HEK293T (cell line): ENCODE measurements around the gene TFDP2.

ENCODE experiments used
- CTCF ChIA-PET: fragments of 350-600 bp; formaldehyde crosslinking; extraction: SDS; loops from one replicate; lab custom pipeline; 2021; ENCODE audit warnings: antibody characterized with exemption, inconsistent platforms; lab: Yijun Ruan, JAX
- POLR2A ChIA-PET: fragments of 350-600 bp; formaldehyde crosslinking; extraction: SDS; loops from one replicate; lab custom pipeline; 2020; ENCODE audit warnings: antibody characterized with exemption, inconsistent platforms; lab: Yijun Ruan, JAX
- DNase-seq: peaks from one replicate; pipeline ENCODE4 v3.0.0; 2012; ENCODE audit warnings: mixed read lengths; ENCODE audit errors: extremely low spot score
- ARNT ChIP-seq: fragments of 450-650 bp; IDR thresholded peaks from 2 replicates; pipeline ENCODE4 v1.6.1; 2017; ENCODE audit warnings: mild to moderate bottlenecking
- BHLHE40 ChIP-seq: fragments of 450-650 bp; IDR thresholded peaks from 2 replicates; pipeline ENCODE4 v1.6.1; 2016; ENCODE audit warnings: mild to moderate bottlenecking, moderate library complexity, borderline replicate concordance
- CTBP1 ChIP-seq: fragments of 450-650 bp; IDR thresholded peaks from 2 replicates; pipeline ENCODE4 v1.6.1; 2016; ENCODE audit warnings: borderline replicate concordance
- ELF4 ChIP-seq: fragments of 450-650 bp; IDR thresholded peaks from 2 replicates; pipeline ENCODE4 v1.6.1; 2017; ENCODE audit warnings: antibody characterized with exemption
- FOXA1 ChIP-seq: fragments of 450-650 bp; IDR thresholded peaks from 2 replicates; pipeline ENCODE4 v1.6.1; 2016; ENCODE audit warnings: mild to moderate bottlenecking
- FOXK2 ChIP-seq: fragments of 450-650 bp; IDR thresholded peaks from 2 replicates; pipeline ENCODE4 v1.6.1; 2016; ENCODE audit warnings: mild to moderate bottlenecking
- FOXM1 ChIP-seq: fragments of 450-650 bp; IDR thresholded peaks from 2 replicates; pipeline ENCODE4 v1.6.1; 2017; ENCODE audit warnings: mild to moderate bottlenecking, borderline replicate concordance
- HDGF ChIP-seq: fragments of 450-650 bp; IDR thresholded peaks from 2 replicates; pipeline ENCODE4 v1.6.1; 2017; ENCODE audit warnings: antibody characterized with exemption, borderline replicate concordance
- L3MBTL2 ChIP-seq: fragments of 450-650 bp; conservative IDR thresholded peaks from 2 replicates; pipeline ENCODE4 v1.6.1; 2016; ENCODE audit warnings: mild to moderate bottlenecking
- LEF1 ChIP-seq: fragments of 450-650 bp; IDR thresholded peaks from 2 replicates; pipeline ENCODE4 v1.6.1; 2017; ENCODE audit warnings: mild to moderate bottlenecking, borderline replicate concordance
- NFRKB ChIP-seq: fragments of 450-650 bp; IDR thresholded peaks from 2 replicates; pipeline ENCODE4 v1.6.1; 2016; ENCODE audit warnings: mild to moderate bottlenecking, moderate library complexity
- SP1 ChIP-seq: fragments of 450-650 bp; IDR thresholded peaks from 2 replicates; pipeline ENCODE4 v1.6.1; 2017
- SUZ12 ChIP-seq: fragments of 450-650 bp; IDR thresholded peaks from 2 replicates; pipeline ENCODE4 v1.6.1; 2016; ENCODE audit warnings: mild to moderate bottlenecking
- TARDBP ChIP-seq: fragments of 450-650 bp; IDR thresholded peaks from 2 replicates; pipeline ENCODE4 v1.6.1; 2016
- ZNF384 ChIP-seq: fragments of 450-650 bp; IDR thresholded peaks from 2 replicates; pipeline ENCODE4 v1.6.1; 2016
- TF ChIP-seq, protein P1 (sequence below): fragments of 450-650 bp; IDR thresholded peaks from 2 replicates; pipeline ENCODE4 v1.6.1; 2016

Gene TFDP2

DNA sequence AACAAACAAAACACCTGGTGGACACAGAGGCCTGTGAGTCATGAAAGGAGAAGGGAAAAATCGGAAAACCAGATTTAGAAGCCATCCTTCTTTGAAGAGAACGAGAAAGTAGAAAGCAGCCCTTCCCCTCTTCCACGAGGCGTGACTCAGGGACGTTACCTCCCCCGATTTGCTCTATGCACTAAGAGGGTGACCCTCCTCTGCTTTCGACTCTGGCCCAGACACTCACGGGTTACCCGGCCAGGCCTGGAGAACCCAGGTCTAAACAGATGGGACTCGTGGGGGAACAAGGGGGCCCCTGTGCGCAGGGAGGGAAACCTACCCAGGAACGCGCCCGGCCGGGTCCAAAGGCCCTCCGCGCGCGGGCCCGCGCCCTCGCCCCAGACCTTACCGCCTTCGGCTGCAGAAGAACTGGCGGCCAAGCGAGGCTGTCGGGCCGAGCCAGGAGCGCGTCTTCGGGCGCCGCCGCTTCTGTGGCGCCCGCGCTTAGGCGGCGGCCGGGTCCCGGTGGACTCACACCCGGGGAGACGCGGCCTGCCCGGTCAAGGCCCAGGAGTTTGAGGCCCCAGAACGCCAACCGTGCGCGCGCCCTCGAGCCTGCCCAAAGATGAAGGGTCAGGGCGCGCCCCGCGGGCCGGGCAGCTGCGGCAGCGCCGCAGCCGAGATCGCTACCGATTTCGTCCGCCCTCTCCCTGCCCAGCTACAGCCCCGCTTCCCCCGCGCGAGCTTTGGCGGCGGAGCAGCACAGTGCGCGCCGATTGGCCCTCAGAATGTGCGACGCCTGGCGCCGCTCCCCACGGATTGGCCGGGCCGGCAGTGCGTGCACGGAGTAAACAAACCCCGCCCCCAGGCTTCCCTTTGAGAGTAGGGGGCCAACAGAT lies at the start of gene TFDP2:
TSS of gene TFDP2 (minus strand) at position 753 of the 881 bp plus-strand sequence. CDS start 47,795 bp downstream, outside the sequence.
- POLR2A ChIA-PET = no interaction called here
- CTCF ChIA-PET = no interaction called here
- TF ChIP-seq LEF1 (no peak), NFRKB (no peak), ARNT (no peak), BHLHE40 (no peak), L3MBTL2 (peak; percentile 80), HDGF (no peak)
- TF ChIP-seq, protein P1, sequence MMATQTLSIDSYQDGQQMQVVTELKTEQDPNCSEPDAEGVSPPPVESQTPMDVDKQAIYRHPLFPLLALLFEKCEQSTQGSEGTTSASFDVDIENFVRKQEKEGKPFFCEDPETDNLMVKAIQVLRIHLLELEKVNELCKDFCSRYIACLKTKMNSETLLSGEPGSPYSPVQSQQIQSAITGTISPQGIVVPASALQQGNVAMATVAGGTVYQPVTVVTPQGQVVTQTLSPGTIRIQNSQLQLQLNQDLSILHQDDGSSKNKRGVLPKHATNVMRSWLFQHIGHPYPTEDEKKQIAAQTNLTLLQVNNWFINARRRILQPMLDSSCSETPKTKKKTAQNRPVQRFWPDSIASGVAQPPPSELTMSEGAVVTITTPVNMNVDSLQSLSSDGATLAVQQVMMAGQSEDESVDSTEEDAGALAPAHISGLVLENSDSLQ = no peak
- DNase-seq = peak; percentile 89

- TF ChIP-seq NFRKB (no peak), FOXA1 (no peak), CTBP1 (no peak), L3MBTL2 (no peak), SUZ12 (no peak), SP1 (no peak), HDGF (no peak), ELF4 (no peak), FOXM1 (no peak), ARNT (no peak), BHLHE40 (no peak), TARDBP (no peak), FOXK2 (no peak), LEF1 (no peak), ZNF384 (no peak)
- TF ChIP-seq, protein P1 = no peak
- ChIA-PET POLR2A (no interaction called here), CTCF (interaction anchor here (0.6 to 3.2 kb wide), 2 partner anchors 8 to 61 kb away, joined by 3 to 9 read pairs; no protein-coding TSS in a partner anchor)
- DNase-seq = no peak
Measured at GRCh38 chr3:142188846-142189245, 39.5 kb upstream of the TFDP2 start.

DNA sequence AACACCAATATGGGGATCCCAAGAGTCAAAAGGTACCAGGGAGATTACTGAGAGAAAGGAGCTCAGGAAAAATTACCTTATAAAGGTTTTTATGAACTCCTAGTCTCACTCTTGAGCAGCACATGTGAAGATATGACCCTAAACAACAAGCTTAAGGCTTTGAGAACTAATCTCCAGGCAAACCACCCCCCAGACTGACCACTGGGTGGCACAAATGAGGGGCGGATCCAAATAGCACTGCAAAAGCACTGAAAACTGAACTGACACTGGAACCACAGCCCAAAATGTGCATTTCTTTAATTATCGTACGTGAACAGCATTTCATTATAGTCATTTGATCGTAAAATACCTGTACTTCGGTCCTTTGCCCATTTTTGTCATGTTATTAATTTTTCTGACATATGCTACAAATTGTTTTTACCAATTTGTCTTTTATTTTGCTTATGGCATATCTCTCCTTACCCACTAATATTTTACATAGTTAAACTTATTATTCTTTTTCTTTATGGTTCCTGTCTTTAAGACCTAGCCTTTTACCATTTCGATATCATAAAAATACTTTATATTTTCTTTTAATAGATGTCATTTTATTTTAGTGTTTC lies 31.5 kb upstream of the TFDP2 start:
- POLR2A ChIA-PET = no interaction called here
- DNase-seq = peak; percentile 33
- TF ChIP-seq SUZ12 (no peak), CTBP1 (no peak), ELF4 (no peak), FOXK2 (no peak), BHLHE40 (no peak), ARNT (no peak), LEF1 (no peak), HDGF (no peak)
- TF ChIP-seq, protein P1 = no peak
- CTCF ChIA-PET = interaction anchor here (0.7 to 2.1 kb wide), 8 partner anchors 8 to 872 kb away, joined by 3 to 9 read pairs (median 4); no protein-coding TSS in a partner anchor

DNA sequence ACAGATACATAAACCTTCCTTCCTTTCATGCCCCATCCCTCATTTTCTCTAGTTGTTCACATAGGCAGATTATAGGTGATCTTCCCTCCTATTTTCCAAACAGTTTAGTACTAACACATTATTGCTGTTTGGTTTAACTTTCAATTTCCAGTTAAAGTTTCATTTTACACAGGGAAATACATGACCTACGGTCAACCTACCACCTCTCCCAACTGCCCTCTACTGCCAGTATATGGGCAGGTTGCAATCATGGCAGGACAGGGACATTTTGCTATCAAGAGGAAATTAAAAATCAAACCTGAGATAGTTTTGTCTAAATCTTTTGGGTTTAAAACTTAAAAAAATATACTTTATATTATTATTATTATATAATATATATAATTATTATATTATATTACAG lies 26.1 kb upstream of the TFDP2 start:
- no peak for DNase-seq
- no peak for TF ChIP-seq SUZ12
- TF ChIP-seq ZNF384 = no peak
- TF ChIP-seq FOXA1 = no peak
- TF ChIP-seq HDGF = no peak
- no peak for TF ChIP-seq CTBP1
- no peak for TF ChIP-seq LEF1
- TF ChIP-seq, protein P1 = no peak
- no peak for TF ChIP-seq TARDBP
- no peak for TF ChIP-seq L3MBTL2
- TF ChIP-seq NFRKB = no peak
- TF ChIP-seq FOXK2 = no peak
- TF ChIP-seq SP1 = no peak
- TF ChIP-seq FOXM1 = no peak
- ChIA-PET POLR2A (no interaction called here), CTCF (no interaction called here)

GRCh38 chr3:142174559-142174958 lies 25.2 kb upstream of the TFDP2 start:
- CTCF ChIA-PET = no interaction called here
- DNase-seq = no peak
- POLR2A ChIA-PET = no interaction called here
- no peak for TF ChIP-seq HDGF
